CD4-positive, alpha-beta memory T cell (primary cell): ENCODE measurements around the gene SPEM3. TPM values are rescaled to one million over a fixed set of nuclear protein-coding genes. Genes with fewer than 3 reads are reported as not detected.
A peak's percentile ranks its signal among the peaks of the same experiment; 100 is the strongest.
"Not testable (repeated sequence)": the region's sequence is repeated elsewhere in the genome, so short reads cannot be mapped to it uniquely, and the experiment has no call there.

Experiments
- CTCF ChIA-PET: fragments of 350-600 bp; sonication (Branson Sonifier 250); formaldehyde crosslinking; loops from one replicate; lab custom pipeline; 2021; ENCODE audit warnings: inconsistent platforms; ENCODE audit not compliant: partially characterized antibody; lab: Charles Lee
- POLR2A ChIA-PET: fragments of 350-600 bp; sonication (Branson Sonifier 250); formaldehyde crosslinking; loops from one replicate; lab custom pipeline; 2021; ENCODE audit not compliant: partially characterized antibody; lab: Charles Lee
- DNase-seq, 5 donors: peaks; one replicate each; pipeline versions ENCODE4 v3.0.0 to v3.0.0-alpha.2; 2020 to 2022; ENCODE audit warnings: mixed read lengths in 1 of 5
- H3K27ac ChIP-seq: one replicate; pipeline ENCODE4 v1.7.0; 2013; ENCODE audit warnings: low read depth, low read length
- H3K27me3 ChIP-seq: 2 replicates; pipeline ENCODE4 v1.7.0; 2013; ENCODE audit warnings: mild to moderate bottlenecking, low read length, moderate library complexity; ENCODE audit not compliant: insufficient read depth
- H3K36me3 ChIP-seq: 2 replicates; pipeline ENCODE4 v1.7.0; 2013; ENCODE audit warnings: mild to moderate bottlenecking, low read length, moderate library complexity; ENCODE audit not compliant: insufficient read depth
- H3K4me1 ChIP-seq: 2 replicates; pipeline ENCODE4 v1.7.0; 2013; ENCODE audit warnings: mild to moderate bottlenecking, low read length, moderate library complexity; ENCODE audit not compliant: insufficient read depth
- H3K4me3 ChIP-seq, 2 donors: one replicate each; pipeline ENCODE4 v1.7.0; 2013; ENCODE audit warnings: low read length in 2 of 2, mild to moderate bottlenecking in 1 of 2
- H3K9me3 ChIP-seq, 2 donors: one replicate each; pipeline ENCODE4 v1.7.0; 2013; ENCODE audit warnings: low read length in 2 of 2, control low read depth in 1 of 2; ENCODE audit not compliant: control insufficient read depth in 1 of 2
- H3K27ac Mint-ChIP-seq, 7 donors: one replicate each; pipeline ENCODE4 v1.8.0; 2020 to 2021; ENCODE audit warnings: mixed read lengths in 7 of 7, mild to moderate bottlenecking in 6 of 7, inconsistent platforms in 3 of 7, moderate library complexity in 3 of 7
- H3K27me3 Mint-ChIP-seq, 2 donors: one replicate each; pipeline ENCODE4 v1.8.0; 2020 to 2021; ENCODE audit warnings: mixed read lengths in 2 of 2
- H3K36me3 Mint-ChIP-seq, 2 donors: one replicate each; pipeline ENCODE4 v1.8.0; 2020 to 2021; ENCODE audit warnings: mixed read lengths in 2 of 2, inconsistent platforms in 1 of 2, mild to moderate bottlenecking in 1 of 2
- H3K4me1 Mint-ChIP-seq, 4 donors: one replicate each; pipeline ENCODE4 v1.8.0; 2020 to 2021; ENCODE audit warnings: mixed read lengths in 4 of 4, mild to moderate bottlenecking in 1 of 4
- H3K4me3 Mint-ChIP-seq, 8 donors: one replicate each; pipeline ENCODE4 v1.8.0; 2020 to 2021; ENCODE audit warnings: mixed read lengths in 8 of 8, mild to moderate bottlenecking in 7 of 8, moderate library complexity in 6 of 8, inconsistent platforms in 3 of 8
- H3K9me3 Mint-ChIP-seq, 8 donors: one replicate each; pipeline ENCODE4 v1.8.0; 2020 to 2021; ENCODE audit warnings: mixed read lengths in 8 of 8, mild to moderate bottlenecking in 5 of 8, inconsistent platforms in 3 of 8, moderate library complexity in 1 of 8
- intact Hi-C: fragments of 100-400 bp; cut with micrococcal nuclease; formaldehyde crosslinking; loops from one replicate; pipeline ENCODE4 v1.15.1; 2023
- polyA plus RNA-seq, 2 donors: library from polyadenylated mRNA; unstranded; fragments of 300-500 nt; fragmentation: Illumina TruSeq; gene quantifications; one replicate each; pipeline ENCODE4 v1.2.3, GENCODE V29; 2021
- total RNA-seq, 2 experiments: library from RNA; stranded (reverse); gene quantifications; one replicate each; pipeline ENCODE4 v1.2.3, GENCODE V29; 2021

SPEM3 gene
- total and polyA plus RNA-seq, 4 experiments from 2014 or later = not detected

GRCh38 chr17:7471729-7472128, 43.1 kb downstream of the SPEM3 start:
- intact Hi-C loops = no loop called here
- H3K9me3 ChIP-seq = no peaks in the 10 kb centered on the region
- Mint-ChIP-seq H3K27me3 (no peaks in the 10 kb centered on the region), H3K36me3 (peaks cover 0 to 20% of the 10 kb centered on the region in 2 donors), H3K4me1 (peaks cover 18 to 55% (median 26%) of the 10 kb centered on the region in 4 donors), H3K9me3 (no peaks in the 10 kb centered on the region), H3K27ac (peak overlapping the region in 5 of 7 donors; percentile 15 to 71 (median 65)), H3K4me3 (peak overlapping the region in 1 of 8 donors; percentile 26)
- peaks cover 31% of the 10 kb centered on the region for H3K4me1 ChIP-seq
- peaks cover 2% of the 10 kb centered on the region for H3K36me3 ChIP-seq
- POLR2A ChIA-PET = interaction anchor here (0.6 to 23.4 kb wide), 7 partner anchors 9 to 123 kb away, joined by 3 to 398 read pairs (median 3); partner anchors contain the start of genes POLR2A, SLC35G6, TMEM102 and ZBTB4
- CTCF ChIA-PET = no interaction called here
- no peak for DNase-seq
- H3K27ac ChIP-seq = no peak overlapping the region
- no peak overlapping the region for H3K4me3 ChIP-seq
- no peaks in the 10 kb centered on the region for H3K27me3 ChIP-seq

GRCh38 chr17:7474767-7475166, 46.1 kb downstream of the SPEM3 start:
- CTCF ChIA-PET = interaction anchor here (0.7 to 4.2 kb wide), 3 partner anchors 19 to 86 kb away, joined by 3 to 28 read pairs (median 6); partner anchors contain the start of gene TMEM102
- H3K4me3 Mint-ChIP-seq, H3K27me3 Mint-ChIP-seq, H3K27me3 ChIP-seq, H3K36me3 ChIP-seq, H3K27ac ChIP-seq, H3K9me3 Mint-ChIP-seq, intact Hi-C loops, H3K9me3 ChIP-seq, H3K4me3 ChIP-seq, H3K27ac Mint-ChIP-seq, DNase-seq: not testable (repeated sequence)
- peaks cover 35 to 65% (median 45%) of the 10 kb centered on the region in 4 donors for H3K4me1 Mint-ChIP-seq
- peaks cover 48% of the 10 kb centered on the region for H3K4me1 ChIP-seq
- POLR2A ChIA-PET = interaction anchor here (3.5 to 13.8 kb wide), 3 partner anchors 11 to 36 kb away, joined by 33 to 398 read pairs (median 138); partner anchors contain the start of genes FGF11, POLR2A and TMEM102
- H3K36me3 Mint-ChIP-seq = peaks cover 0 to 15% of the 10 kb centered on the region in 2 donors

GRCh38 chr17:7475764-7476422, 47.2 kb downstream of the SPEM3 start:
- Mint-ChIP-seq H3K4me1 (peaks cover 39 to 76% (median 54%) of the 10 kb centered on the region in 4 donors), H3K27ac (peak overlapping the region in 6 of 7 donors; percentile 36 to 92 (median 78)), H3K4me3 (peak overlapping the region in 4 of 8 donors; percentile 56 to 96 (median 66)), H3K27me3 (no peaks in the 10 kb centered on the region), H3K9me3 (no peaks in the 10 kb centered on the region), H3K36me3 (peaks cover 0 to 19% of the 10 kb centered on the region in 2 donors)
- no peak overlapping the region for H3K4me3 ChIP-seq
- H3K9me3 ChIP-seq = no peaks in the 10 kb centered on the region
- intact Hi-C loops = no loop called here
- H3K27me3 ChIP-seq = no peaks in the 10 kb centered on the region
- no peak overlapping the region for H3K27ac ChIP-seq
- ChIA-PET POLR2A (interaction anchor here (0.6 to 13.8 kb wide), 11 partner anchors 9 to 746 kb away, joined by 3 to 398 read pairs (median 4); partner anchors contain the start of genes FGF11, POLR2A and TMEM102), CTCF (interaction anchor here (1.0 to 4.2 kb wide), 9 partner anchors 8 to 120 kb away, joined by 3 to 28 read pairs (median 3); partner anchors contain the start of gene TMEM102)
- no peaks in the 10 kb centered on the region for H3K36me3 ChIP-seq
- no peak for DNase-seq
- H3K4me1 ChIP-seq = peaks cover 58% of the 10 kb centered on the region

- no peaks in the 10 kb centered on the region for H3K27me3 ChIP-seq
- intact Hi-C loops = no loop called here
- no peak overlapping the region for H3K4me3 ChIP-seq
- Mint-ChIP-seq H3K4me3 (peak overlapping the region in 7 of 8 donors; percentile 2 to 96 (median 57)), H3K27ac (peak overlapping the region; percentile 36 to 92 (median 76)), H3K27me3 (no peaks in the 10 kb centered on the region), H3K36me3 (peaks cover 0 to 19% of the 10 kb centered on the region in 2 donors), H3K9me3 (no peaks in the 10 kb centered on the region), H3K4me1 (peaks cover 39 to 76% (median 55%) of the 10 kb centered on the region in 4 donors)
- H3K27ac ChIP-seq = no peak overlapping the region
- H3K4me1 ChIP-seq = peaks cover 59% of the 10 kb centered on the region
- ChIA-PET CTCF (interaction anchor here (0.6 to 4.2 kb wide), 10 partner anchors 9 to 203 kb away, joined by 3 to 28 read pairs (median 3); partner anchors contain the start of gene TMEM102), POLR2A (interaction anchor here (0.6 to 13.8 kb wide), 11 partner anchors 9 to 745 kb away, joined by 3 to 398 read pairs (median 4); partner anchors contain the start of genes FGF11, POLR2A and TMEM102)
- H3K36me3 ChIP-seq = no peaks in the 10 kb centered on the region
- H3K9me3 ChIP-seq = no peaks in the 10 kb centered on the region
- DNase-seq = no peak
Measured at GRCh38 chr17:7476494-7476893, 47.8 kb downstream of the SPEM3 start.

- intact Hi-C loops = no loop called here
- Histone ChIP-seq H3K4me1 (peaks cover 54% of the 10 kb centered on the region), H3K27me3 (no peaks in the 10 kb centered on the region), H3K9me3 (no peaks in the 10 kb centered on the region), H3K36me3 (no peaks in the 10 kb centered on the region), H3K27ac (no peak overlapping the region), H3K4me3 (no peak overlapping the region)
- ChIA-PET POLR2A (interaction anchor here (0.7 to 13.8 kb wide), 11 partner anchors 8 to 210 kb away, joined by 3 to 398 read pairs (median 4); partner anchors contain the start of genes FGF11, POLR2A and TMEM102), CTCF (interaction anchor here (0.6 to 4.2 kb wide), 5 partner anchors 22 to 204 kb away, joined by 3 to 28 read pairs (median 6); partner anchors contain the start of gene TMEM102)
- peak overlapping the region; percentile 10 to 97 (median 92) for H3K27ac Mint-ChIP-seq
- H3K36me3 Mint-ChIP-seq = peaks cover 0 to 19% of the 10 kb centered on the region in 2 donors
- DNase-seq = no peak
- no peaks in the 10 kb centered on the region for H3K27me3 Mint-ChIP-seq
- H3K9me3 Mint-ChIP-seq = no peaks in the 10 kb centered on the region
- peak overlapping the region in 4 of 8 donors; percentile 18 to 96 (median 94) for H3K4me3 Mint-ChIP-seq
- H3K4me1 Mint-ChIP-seq = peaks cover 37 to 76% (median 53%) of the 10 kb centered on the region in 4 donors
Measured at GRCh38 chr17:7476951-7477350, 48.3 kb downstream of the SPEM3 start.

GRCh38 chr17:7477392-7478275, 49.0 kb downstream of the SPEM3 start:
- ChIA-PET CTCF (interaction anchor here (0.6 to 4.2 kb wide), 4 partner anchors 23 to 205 kb away, joined by 3 to 28 read pairs (median 6); partner anchors contain the start of gene TMEM102), POLR2A (interaction anchor here (0.6 to 13.8 kb wide), 13 partner anchors 8 to 209 kb away, joined by 3 to 398 read pairs (median 4); partner anchors contain the start of genes ACAP1, CHRNB1, FGF11 and POLR2A)
- Mint-ChIP-seq H3K9me3 (no peaks in the 10 kb centered on the region), H3K27ac (peak overlapping the region; percentile 74 to 97 (median 97)), H3K36me3 (peaks cover 0 to 19% of the 10 kb centered on the region in 2 donors), H3K4me1 (peaks cover 40 to 78% (median 57%) of the 10 kb centered on the region in 4 donors), H3K27me3 (no peaks in the 10 kb centered on the region), H3K4me3 (peak overlapping the region; percentile 89 to 97 (median 94))
- peak overlapping the region; percentile 97 for H3K27ac ChIP-seq
- H3K4me3 ChIP-seq = peak overlapping the region; percentile 64 to 83
- peaks cover 56% of the 10 kb centered on the region for H3K4me1 ChIP-seq
- no peaks in the 10 kb centered on the region for H3K27me3 ChIP-seq
- H3K36me3 ChIP-seq = no peaks in the 10 kb centered on the region
- no peak for DNase-seq
- no peaks in the 10 kb centered on the region for H3K9me3 ChIP-seq
- intact Hi-C loops = no loop called here
